Hematopoietic multipotent progenitor cell treated with erythropoietin and hydrocortisone succinate and interleukin-3 and kit ligand, for 4 days (in vitro differentiated cells): ENCODE measurements around the gene GLI3.
A peak's percentile ranks its signal among the peaks of the same experiment; 100 is the strongest.

ENCODE experiments used
- DNase-seq: peaks from one replicate; pipeline ENCODE4 v3.0.0-alpha.2; 2015

GLI3 gene

DNA sequence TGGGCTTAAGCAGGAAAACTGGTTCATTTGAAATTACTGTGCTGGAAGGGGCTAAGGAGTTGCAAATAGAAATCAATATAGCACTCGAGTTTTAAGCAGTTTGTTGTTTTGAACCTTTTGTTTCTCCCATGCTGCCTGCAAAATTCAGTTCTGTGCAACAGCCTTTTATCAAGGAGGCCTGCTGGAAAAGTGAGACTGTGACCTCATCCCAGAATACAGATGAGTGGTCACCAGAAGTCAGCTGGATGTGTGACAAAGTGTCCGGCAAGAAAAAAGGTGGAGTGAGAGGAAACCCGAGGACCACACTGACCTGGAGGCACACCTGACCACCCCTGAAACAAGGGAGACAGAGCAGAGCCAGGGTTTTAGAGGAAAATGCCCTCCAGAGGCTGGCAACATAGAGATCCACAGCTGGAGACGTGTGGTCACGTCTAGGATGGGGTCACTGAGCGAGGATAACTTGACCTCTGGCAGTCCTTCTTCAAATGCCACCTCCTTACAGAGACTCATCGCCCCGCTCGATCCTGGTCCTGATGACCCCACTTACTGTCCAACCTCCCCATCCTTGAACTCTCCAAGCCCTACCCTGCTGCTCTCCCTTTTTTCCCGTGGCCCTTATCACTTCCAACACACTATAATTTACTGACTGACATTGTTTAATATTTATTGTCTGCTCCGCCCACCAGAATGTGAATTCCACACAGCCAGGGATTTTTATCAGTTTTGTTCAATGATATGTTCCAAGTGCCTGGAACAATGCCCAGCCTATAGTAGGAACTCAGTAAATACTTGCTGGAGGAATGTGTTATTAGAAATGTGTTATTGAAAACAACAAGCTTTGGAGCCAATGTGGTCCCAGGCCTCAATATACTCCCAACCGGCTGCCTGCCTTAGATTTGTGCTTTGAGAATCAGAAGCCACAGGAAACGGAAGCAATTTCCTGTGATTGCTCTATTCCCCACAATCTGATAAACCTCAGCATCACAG is 243.8 kb downstream of the GLI3 start:
- DNase-seq, result no peak

DNA sequence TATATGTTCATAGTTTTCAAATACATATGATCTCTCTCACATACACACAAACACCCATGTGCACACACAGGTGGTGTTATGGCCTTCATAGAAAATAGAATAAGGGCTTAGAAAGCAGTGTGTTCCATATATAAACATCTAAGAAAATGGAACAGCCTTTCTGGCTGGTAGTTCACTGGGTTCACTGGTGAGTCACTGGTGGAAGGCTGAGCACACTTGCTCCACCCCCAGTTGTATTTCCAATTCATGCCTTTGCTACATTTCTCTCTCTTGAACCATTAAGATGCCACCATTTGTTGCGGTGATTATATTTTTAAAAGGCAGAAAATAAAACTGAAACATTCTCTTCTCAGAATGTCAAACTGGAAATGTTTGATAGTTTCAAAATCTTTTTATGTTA is 252.1 kb downstream of the GLI3 start:
- DNase-seq, result no peak

DNA sequence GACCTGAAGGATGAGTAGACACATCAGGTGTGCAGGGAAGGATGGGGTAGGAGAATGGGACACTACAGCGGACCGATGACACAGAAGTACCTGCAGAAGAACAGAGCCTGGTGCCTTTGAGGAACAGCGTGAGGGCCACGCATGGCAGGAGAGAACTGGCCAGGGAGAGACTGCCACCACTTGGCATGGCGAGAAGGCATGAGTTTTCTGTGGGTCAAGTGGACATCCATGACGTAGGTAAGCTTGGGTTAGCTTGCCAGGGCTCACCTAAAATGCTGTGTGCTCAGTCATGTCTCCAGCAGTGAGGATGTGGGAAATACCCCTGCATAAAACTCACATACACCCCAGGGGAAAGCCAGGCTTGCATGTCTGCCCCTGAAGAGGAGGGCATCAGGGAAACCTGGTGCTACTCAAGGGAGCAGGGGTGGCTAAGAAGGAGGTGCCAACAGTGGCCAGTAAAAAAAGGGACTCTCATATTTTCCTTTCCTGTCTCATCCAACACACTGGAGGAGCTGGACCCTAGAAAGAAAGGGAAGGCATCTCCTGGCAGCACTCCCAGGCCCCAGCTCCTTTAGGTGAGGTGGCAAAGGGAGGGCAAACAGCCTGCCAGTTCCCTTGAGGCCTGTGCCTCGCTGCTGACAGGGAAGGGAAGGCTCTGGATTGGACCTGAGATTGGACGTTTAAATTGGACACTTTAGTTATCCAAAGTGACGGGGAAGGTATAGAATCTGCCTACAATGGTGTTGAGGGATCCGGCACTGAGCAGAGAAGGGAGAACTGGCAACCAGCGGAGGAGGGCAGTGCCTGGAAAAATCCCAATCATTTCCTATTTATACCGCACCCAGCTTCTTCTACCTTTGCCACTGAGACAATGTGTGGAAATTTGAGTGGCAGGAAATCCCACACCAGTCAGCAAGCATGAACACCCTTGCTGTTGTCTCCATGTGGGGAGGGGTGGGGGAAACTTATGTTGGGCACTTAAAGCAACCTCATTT is 255.7 kb downstream of the GLI3 start:
- DNase-seq, result no peak

DNA sequence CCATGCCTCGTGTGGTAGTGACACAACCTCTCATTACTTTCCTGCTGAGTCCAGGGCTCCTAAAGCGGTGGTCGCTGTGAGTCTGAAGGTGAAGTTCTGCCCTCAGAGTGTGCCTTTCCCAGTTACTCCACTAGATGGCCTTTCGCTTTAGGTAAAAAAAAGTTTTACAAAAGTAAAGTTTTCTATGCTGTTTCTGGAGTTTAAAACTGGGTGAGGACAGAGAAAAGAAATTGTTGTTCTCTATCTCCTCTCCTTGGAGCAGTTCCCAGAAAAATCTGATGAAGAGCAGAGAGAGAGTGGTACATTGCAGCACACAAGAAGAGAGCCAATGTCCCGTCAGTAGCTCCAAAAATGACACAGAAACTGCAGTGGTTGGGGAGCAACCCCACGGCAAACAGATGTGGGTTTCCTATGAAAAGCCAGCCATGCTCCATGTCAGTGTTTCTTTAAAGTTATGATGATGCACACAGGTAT is 257.1 kb downstream of the GLI3 start:
- peak; percentile 55 for DNase-seq

DNA sequence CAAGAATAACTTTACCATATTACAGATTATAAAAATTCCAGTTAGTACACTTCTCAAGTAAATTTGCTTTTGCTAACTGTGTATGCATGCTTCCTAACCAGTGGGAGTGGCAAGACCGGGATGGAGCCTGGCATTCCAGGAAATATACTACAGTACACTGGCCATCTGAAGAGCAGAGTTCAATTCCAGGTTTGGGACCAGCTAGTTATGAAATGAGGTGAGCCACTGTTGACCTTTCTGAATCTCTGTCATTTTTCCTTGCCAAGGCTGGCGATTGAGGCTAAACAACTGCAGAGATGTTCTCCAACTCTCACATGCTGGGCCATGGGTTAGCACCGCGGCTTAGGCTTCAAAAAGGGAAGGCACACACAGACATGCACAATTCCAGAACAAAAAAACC is 258.2 kb downstream of the GLI3 start:
- no peak for DNase-seq

DNA sequence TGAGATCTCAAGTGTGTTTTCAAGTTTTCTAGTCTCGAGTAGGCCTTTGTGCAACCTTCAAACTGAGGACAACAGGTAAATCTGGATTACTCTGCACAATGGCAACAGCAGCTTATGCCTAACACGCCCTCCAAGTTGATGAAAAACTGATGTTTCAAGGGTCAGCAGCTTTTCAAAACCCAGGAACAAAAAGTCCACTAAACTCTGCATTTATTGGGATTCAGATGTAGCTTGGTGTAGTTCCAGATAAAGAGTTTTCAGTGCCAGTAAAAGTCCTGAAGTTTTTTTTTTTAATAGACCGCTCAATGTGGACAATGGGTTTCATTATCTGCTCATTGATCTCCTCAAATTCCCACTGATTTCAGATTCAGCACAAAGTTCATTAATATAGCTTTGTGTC is 259.3 kb downstream of the GLI3 start:
- no peak for DNase-seq

DNA sequence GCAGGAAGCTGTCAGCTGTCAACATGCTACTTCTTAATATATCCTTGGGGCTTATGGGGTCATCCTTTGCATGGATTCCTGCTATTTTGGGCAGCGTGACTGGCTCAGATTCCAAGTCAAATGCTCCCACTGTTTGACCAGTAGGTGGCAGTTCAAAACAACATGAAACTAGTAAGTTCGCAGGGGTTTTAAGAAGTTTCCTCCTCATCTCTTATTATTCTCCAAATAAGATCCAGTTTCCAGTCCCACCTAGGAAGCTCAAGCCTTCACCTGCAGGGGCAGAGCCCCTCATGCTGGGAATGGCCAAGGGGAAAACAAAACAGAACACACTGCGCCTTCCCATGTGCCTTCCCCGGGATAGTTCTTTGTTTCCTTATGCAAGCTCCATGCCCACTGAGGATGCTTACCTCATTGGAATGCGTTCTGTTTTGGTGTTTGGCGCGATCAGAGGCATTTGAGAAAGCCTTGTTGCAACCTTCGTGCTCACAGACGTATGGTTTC is 259.8 kb downstream of the GLI3 start:
- DNase-seq, result peak; percentile 68

DNA sequence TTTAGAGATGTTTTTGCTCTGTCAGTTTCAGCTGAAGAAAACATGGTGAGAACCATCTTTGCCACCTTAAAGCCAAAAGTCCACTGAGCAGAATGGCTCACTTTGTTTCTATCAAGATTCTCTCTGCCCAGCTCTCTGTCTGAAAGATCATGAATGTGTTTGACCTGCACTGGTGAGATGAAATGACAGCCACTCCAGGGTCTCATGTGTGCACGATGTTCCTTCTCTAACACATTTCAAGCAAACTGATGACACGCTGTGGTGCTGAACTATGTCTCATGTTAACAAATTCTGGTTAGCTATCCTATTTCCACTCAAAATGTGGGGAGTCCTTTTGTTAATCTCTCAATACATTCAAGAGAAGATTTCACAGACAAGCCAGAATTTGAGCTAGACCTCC is 260.6 kb downstream of the GLI3 start:
- DNase-seq, result no peak

DNA sequence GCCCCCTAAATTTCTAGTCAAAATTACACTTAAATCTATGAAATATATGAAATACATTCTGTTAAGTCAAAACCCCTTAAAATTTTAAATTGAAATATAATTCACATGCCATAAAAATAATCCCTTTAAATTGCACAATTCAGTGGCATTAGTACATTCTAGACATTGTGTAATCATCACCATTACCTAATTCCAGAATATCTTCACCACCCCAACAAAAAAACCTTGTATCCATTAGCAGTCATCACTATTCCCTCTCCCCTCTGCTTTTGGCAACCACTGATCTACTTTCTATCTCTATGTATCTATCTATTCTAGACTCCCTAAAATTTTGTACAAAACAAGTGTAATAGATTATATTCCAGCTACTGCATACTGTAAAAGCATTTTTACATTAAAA is 261.2 kb downstream of the GLI3 start:
- DNase-seq, result no peak

DNA sequence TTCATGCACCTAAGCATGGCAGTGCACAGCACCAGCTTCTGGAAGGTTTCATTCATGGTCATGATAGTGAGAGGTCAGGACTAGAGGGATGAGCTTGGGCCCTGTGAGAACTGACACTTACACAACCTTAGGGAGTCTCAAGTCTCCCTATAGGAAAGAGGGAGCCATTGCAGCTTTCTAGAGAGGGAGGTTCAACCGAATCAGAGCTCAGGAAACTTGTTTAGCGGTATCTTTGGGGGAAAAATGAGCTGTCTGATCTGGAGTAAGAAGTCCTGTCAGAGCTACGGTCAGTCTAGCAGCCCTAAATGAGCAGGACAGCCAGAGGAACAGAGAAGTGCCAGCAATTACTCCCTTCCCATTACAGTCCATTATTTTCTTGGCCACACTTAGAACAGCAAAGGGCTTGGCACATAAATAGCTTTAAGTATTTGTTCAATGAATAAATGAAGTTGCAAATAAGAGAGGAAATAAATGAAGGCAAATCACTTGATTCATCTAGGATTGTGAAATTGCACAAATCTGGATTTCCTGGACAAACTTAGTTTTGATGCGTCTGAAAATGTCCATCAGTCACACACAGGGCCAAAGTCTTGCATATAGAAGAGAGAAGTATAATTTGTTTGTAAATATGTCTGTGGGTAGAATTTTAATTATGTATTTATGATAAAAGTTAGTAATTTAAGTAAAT is 262.0 kb downstream of the GLI3 start:
- no peak for DNase-seq

DNA sequence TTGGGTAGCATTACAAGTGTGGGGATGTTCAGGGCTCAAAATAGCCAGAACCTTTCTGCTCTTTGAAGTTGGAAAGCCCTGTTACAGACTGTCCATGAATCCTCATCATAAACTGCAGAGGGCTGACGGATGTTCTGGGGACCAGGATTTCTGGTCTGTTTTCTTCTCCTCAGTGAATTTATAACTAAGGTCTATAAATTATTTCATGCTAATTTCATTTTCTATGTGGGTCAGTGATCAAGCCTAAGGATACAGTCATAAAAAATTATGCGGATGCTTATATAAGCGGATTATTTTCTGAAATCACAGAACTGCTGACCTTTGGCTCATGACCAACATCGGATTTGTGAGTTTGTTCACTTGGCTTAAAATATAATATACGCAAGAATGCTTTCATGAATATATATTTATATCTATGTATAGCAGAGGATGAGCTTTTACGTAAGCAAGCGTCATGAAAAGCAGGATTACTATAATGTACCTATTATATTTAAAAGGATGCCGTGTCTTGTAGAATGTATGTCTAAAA is 263.7 kb downstream of the GLI3 start:
- no peak for DNase-seq

DNA sequence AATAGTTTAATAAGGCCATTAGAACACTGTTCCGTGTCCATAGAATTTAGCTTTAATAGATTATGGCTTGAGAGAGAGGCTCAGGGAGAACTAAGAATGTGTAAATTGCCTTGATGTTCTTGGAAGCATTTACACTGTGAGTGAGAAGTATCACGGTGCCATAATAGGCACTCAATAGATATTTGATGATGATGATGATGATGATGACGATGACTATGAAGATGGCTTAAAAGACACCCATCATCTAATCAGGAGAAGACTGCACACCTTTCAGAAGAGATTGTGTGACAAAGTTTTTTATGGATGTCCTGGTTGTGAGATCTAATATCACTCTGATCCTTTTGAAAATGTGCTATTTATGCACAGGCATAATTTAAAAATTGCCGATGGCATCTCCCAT is 264.2 kb downstream of the GLI3 start:
- DNase-seq, result no peak

DNA sequence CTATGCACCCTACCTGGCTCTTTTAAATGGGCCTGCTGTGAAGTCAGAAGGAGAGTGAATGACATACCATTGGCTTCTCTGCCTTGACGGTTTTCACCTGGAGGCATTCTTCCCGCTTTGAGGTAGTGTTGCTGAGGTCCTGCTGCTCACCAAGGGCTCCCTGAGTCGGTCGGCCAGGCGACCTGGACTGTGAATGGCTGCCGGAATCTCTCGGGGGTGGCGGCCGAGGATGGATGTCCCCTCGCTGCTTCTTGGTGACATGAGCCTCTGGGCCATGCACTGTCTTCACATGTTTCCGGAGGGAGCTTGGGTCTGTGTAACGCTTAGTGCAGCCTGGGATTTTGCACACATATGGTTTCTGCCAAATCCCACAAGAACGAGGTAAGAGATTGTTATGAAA is 264.7 kb downstream of the GLI3 start:
- no peak for DNase-seq

DNA sequence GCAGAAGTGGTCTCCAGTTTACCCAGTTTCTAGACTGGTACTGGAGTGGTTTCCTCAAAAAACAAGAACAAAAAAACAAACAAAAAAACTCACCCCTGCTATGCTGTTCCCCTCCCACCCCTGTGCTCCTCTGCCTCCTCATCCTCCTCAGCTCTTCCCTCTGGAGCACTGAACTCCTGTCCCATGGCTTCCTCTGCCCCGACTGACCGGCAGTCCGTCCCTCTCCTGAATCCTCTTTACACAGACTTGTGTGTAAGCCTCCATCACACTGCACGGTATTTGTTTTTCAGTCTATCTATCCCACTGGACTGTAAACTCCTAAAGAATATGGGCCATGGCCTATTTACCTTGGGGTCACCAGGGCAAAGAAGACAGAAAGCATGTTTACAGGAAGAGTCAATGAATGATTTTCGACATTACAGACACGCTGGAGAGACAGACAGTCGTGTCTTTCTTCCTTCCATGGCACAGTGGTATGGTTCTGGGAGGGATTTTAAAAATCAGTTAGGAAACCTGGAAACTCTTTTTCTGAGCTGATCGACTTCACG is 265.3 kb downstream of the GLI3 start:
- no peak for DNase-seq

DNA sequence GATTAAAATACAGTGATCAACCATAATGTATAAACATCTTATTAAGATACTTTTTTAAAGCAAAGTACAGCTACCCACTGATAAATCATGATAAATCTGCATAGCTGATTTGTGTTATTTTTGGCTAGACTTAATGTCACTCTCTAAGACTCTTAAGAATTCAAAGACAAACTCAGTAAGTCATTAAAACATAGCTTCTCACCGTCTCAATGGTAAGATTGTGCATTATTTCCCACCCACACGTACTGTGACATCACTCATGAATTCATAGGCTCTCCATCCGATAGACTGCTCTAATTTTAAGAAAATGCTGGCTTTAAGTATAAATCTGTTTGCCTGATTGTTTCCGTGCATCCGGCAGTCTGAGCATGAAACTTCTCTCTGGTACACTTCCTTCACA is 266.1 kb downstream of the GLI3 start:
- no peak for DNase-seq

DNA sequence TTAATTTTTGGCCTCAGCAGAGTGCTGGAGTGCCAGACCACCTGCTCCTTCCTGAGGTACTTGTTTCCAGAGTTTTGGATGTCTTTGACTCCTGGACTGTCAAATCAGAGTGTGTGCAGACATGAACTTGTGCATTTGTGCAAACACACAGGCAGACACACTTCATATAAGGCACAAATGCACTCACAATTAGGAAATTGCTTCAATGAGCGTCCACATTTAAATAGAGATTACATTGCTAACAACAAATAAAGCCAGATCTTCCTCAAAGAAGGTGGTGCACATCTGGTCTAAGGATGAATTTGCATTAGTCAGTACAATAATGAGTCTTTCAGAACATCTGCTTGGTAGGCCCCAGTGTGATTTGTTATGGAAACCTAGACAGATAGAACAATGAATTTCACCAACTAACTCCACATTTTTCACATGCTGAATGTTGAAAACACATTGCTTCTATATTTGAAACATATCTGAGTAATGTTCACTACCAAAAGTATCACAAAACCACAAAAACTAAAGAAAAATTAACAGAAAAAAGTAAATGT is 267.4 kb downstream of the GLI3 start:
- no peak for DNase-seq

DNA sequence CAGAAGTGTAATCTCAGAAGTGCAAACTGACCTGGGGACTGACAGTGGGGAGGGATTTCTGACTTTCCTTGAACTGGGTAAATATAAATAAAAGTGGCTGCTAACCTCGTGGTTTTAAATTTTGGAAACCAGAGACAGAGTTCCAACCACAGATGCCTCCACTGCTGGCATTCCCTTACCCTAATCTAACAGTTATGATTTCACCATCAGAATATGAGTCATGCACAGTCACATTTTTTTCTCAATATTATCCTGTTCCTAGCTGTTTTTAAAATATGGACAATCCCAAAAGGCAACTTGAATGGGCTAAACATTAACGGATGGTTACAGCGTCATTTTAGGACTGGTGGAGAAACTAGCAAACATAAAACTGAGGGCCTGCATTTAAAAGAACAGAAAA is 269.9 kb downstream of the GLI3 start:
- DNase-seq, result no peak

DNA sequence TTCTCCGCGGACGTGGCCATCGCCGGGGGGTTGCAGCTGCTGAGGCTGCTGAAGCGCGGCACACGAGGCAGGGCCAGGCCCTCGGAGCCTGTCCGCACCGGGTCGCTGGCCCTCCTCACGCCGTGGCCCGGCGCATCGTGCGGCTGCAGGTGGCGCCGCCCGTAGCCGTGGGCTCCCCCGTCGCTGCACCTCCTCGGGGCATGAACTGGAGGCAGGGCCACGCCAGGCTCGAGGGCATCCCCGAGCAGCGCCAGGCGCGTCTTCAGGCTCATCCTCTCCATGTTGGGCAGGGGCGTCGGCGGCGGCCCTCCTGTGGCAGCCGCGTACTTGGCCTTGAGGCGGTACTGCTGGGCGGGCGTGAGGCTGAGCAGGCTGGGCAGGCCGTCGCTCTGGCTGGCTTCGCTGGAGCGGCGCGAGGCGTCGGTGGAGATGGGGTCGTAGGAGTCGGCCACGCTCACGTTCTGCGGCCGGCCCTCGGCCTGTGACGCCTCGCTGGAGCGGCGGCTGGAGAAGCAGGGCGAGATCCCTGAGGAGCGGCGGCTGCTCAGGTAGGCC is 271.0 kb downstream of the GLI3 start:
- no peak for DNase-seq

DNA sequence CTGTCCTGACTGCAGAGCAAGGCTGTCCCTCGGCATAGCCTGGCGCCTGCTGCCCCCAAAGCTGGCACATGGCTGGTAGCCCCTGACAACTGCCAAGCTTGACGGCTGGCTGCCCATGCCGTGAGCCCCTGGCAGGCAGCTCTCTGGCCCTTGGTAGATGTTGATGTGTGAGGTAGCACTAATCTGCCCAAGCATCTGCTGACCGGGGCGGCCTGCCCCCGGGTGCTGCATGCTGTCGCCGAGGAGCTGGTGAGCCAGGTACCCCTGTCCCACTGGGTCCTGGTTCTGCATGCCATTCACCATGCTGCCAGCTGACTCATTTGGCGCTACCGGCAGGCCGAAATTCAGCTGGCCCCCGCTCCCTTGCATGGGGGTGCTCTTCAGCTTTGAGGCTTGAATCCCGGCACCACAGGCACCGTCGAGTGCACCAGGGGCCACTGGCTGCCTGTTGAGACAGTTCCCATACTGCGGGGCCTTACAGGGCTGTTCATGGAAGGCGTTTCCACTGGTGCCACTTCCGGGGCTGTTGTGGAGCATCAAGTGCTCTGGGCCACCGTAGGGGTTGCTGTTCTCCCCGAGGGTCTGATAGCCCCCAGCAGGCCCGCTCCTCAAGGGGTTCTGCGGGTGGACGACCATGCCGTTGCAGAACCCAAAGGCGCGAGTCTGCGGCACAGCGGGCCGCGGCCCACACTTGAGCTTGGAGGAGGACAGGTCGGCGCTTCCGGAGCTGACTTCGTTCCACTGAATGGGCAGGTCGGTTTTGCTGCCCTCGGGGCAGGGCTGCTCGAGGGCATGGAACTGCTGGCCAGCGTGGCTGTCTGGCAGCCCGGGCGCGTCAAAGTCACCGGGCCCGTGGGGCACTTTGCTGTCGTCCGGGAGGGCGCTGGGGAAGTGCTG is 271.9 kb downstream of the GLI3 start:
- no peak for DNase-seq

DNA sequence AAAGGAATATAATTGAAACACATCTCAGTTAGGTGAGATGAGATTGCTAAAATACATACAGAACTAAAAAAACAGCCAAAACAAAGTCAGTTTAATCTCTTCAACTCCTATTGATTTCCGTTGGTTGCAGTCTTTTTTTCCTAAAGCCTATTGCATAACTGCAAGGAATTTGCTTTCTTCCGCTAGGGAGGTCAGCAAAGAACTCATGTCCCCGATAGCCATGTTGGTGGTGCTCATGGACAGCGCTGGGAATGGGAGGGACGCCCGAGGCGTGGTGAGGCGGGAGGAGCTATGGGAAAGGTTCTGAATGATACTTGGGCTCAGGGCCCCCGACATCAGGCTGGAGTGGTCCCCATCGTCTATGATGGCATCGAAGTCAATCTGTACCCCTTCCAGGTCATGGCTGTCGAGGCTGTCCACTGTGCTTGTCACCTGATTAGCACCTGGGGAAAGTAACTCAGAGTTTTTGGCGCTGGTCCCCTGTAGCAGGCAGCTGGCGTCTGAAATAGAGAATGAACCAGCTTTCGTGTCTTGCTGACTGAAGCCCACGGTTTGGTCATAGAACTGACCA is 272.7 kb downstream of the GLI3 start:
- no peak for DNase-seq
